BLaER1 (cell line): ENCODE data around the gene GSK3B.

ENCODE experiments used
- H3K27ac ChIP-seq: shearing (Covaris generic); formaldehyde crosslinking; 2 replicates; pipeline ENCODE4 v1.8.1; 2022
- H3K27me3 ChIP-seq: shearing (Covaris generic); formaldehyde crosslinking; 2 replicates; pipeline ENCODE4 v1.8.1; 2022
- H3K36me3 ChIP-seq: shearing (Covaris generic); formaldehyde crosslinking; 2 replicates; pipeline ENCODE4 v1.8.1; 2022
- H3K4me1 ChIP-seq: shearing (Covaris generic); formaldehyde crosslinking; 2 replicates; pipeline ENCODE4 v1.8.1; 2022
- H3K4me2 ChIP-seq: shearing (Covaris generic); formaldehyde crosslinking; 2 replicates; pipeline ENCODE4 v1.8.1; 2022
- H3K4me3 ChIP-seq: shearing (Covaris generic); formaldehyde crosslinking; 2 replicates; pipeline ENCODE4 v1.8.1; 2022
- H3K9ac ChIP-seq: shearing (Covaris generic); formaldehyde crosslinking; 2 replicates; pipeline ENCODE4 v1.8.1; 2022
- H3K9me3 ChIP-seq: shearing (Covaris generic); formaldehyde crosslinking; 2 replicates; pipeline ENCODE4 v1.8.1; 2022
- H4K20me1 ChIP-seq: shearing (Covaris generic); formaldehyde crosslinking; 2 replicates; pipeline ENCODE4 v1.8.1; 2022
- Cebpa-rat ChIP-seq: shearing (Covaris generic); IDR thresholded peaks from 2 replicates; pipeline ENCODE4 v1.8.1; 2022

The GSK3B gene

DNA sequence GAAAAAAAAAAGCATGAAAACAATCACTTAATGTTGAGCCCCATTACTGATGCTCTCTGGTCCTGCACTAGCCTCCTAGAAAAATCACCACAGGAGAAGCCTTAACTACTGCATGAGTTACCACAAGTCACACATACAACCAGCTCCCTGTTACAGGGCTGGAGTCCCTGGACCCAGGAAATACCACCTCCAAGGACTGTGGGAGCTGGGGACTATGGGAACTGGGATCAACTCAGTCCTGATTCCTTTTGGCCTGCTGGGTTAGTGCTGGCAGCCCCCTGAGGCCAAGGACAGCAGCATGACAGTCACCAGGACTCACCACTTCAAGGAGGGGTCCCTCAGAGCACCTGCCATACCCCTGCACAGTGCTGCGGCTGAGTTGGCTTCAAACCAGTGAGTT, 311.8 kb downstream of the GSK3B start:
- no peak overlapping the region for H3K9ac ChIP-seq
- H3K9me3 ChIP-seq: no peaks in the 10 kb centered on the region
- TF ChIP-seq Cebpa-rat: no peak
- H3K4me1 ChIP-seq: no peaks in the 10 kb centered on the region
- H3K27ac ChIP-seq: no peak overlapping the region
- H4K20me1 ChIP-seq: no peaks in the 10 kb centered on the region
- no peaks in the 10 kb centered on the region for H3K36me3 ChIP-seq
- no peak overlapping the region for H3K4me2 ChIP-seq
- H3K4me3 ChIP-seq: no peak overlapping the region
- no peaks in the 10 kb centered on the region for H3K27me3 ChIP-seq

DNA sequence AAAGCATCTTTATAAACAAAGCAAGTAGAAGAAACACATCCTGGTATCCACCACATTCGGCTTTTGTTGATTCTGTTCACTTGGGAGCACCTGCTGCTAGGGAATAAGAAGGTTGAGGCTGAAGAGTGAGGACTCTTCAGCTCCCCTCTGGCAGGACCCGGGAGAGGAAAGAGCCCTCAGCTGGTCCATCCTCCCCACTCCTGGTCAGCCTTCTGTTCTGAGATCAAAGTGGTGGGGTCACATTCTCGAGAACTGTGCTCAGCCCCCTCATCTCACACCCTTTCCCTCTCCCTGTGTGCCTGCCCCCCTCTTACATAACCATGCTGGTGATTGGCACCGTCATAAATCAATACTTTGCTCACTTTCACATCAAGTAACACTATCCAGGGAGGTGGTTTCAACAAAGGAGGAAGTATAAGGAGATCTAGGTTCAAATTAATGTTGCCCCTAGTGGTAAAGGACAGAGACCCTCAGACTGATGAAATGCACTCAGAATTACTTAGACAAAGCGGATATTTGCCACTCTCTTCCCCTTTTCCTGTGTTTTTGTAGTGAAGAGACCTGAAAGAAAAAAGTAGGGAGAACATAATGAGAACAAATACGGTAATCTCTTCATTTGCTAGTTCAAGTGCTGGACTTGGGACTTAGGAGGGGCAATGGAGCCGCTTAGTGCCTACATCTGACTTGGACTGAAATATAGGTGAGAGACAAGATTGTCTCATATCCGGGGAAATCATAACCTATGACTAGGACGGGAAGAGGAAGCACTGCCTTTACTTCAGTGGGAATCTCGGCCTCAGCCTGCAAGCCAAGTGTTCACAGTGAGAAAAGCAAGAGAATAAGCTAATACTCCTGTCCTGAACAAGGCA, 312.7 kb downstream of the GSK3B start, which contains the start of gene NR1I2:
Gene NR1I2 (plus strand): TSS at position 772 of the 869 bp plus-strand sequence.
- H3K4me1 ChIP-seq: no peaks in the 10 kb centered on the region
- H3K9me3 ChIP-seq: 0 out of 2 replicates have a peak, but pooled peaks cover 2% of the 10 kb centered on the region
- no peak within 1 kb of the TSS for H3K4me2 ChIP-seq
- H3K27ac ChIP-seq: no peak within 1 kb of the TSS
- H3K4me3 ChIP-seq: no peak within 1 kb of the TSS
- H3K9ac ChIP-seq: no peak within 1 kb of the TSS
- no peaks in the 10 kb centered on the region for H3K36me3 ChIP-seq
- no peaks in the 10 kb centered on the region for H4K20me1 ChIP-seq
- H3K27me3 ChIP-seq: no peaks in the 10 kb centered on the region
- no peak for TF ChIP-seq Cebpa-rat

DNA sequence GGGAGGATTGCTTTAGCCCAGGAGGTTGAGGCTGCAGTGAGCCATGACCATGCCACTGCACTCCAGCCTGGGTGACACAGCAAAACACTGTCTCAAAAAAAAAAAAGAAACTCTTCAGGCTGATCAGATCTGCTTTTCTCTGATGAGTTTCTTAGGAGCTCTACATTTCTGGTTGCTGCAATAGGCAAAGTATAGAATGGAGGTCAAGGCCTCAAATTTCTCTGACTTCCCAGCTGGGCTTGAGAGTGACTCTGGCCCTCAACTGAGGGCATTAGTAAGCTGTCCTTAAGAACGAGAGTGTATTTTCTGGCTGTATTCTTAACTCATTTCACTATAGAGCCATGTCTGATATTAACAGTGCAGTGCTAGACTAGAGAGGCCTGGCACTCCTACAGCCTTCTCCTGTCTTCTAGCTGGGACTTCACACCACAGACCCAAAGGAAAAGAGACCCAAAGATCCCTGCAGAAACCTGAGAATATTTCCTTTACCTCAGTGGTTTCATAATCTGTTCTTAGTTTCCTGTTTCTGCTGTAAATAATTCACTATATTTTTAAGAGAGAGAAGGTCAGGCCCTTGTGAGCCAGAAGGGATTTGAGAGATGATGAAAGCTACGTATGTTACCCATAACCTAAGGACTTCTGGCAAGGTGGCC, 314.4 kb downstream of the GSK3B start:
- H3K4me1 ChIP-seq: no peaks in the 10 kb centered on the region
- TF ChIP-seq Cebpa-rat: no peak
- H3K9ac ChIP-seq: no peak overlapping the region
- H3K36me3 ChIP-seq: no peaks in the 10 kb centered on the region
- H3K27ac ChIP-seq: no peak overlapping the region
- 0 out of 2 replicates have a peak, but pooled peaks cover 6% of the 10 kb centered on the region for H3K9me3 ChIP-seq
- H3K4me3 ChIP-seq: no peak overlapping the region
- no peaks in the 10 kb centered on the region for H3K27me3 ChIP-seq
- no peaks in the 10 kb centered on the region for H4K20me1 ChIP-seq
- no peak overlapping the region for H3K4me2 ChIP-seq

DNA sequence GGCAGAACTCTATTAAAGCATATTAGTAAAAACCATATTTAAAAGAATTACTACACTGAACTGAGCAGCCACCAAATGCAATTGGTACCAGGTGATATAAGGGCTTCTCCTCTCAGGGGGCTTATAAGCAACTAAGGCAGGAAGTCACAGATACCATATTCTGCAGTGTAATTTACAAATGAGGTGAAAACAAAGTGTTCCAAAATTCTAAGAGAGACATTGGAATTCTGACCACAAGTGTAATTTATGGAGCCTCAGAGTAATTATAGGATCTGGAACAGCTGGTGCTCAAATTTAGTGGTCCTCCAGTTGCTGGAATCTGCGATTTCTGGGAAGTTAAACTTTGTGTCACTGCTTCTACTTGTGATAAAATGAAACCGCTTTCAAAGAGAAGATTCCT, 315.4 kb downstream of the GSK3B start:
- TF ChIP-seq Cebpa-rat: no peak

DNA sequence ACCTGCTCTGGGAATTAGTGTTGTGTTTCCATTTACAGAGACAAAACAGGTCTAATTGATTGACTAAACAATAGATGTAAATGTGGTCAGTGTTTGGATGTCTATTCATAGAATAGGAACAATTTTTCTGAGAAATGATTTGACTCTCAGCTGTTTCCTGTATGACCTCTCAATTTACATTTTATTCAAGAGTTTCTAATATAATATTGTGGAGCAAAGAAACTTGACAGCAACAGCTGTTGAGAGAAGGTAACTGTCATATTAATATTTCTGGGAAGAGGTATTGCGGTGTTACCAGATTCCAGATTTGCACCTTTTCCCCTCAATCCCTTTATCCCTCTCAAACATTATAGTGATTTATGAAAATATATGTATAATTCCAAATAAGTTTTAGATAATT, 316.1 kb downstream of the GSK3B start:
- no peak overlapping the region for H3K9ac ChIP-seq
- H3K4me3 ChIP-seq: no peak overlapping the region
- H3K27ac ChIP-seq: no peak overlapping the region
- no peaks in the 10 kb centered on the region for H3K4me1 ChIP-seq
- no peak overlapping the region for H3K4me2 ChIP-seq
- TF ChIP-seq Cebpa-rat: no peak
- H3K9me3 ChIP-seq: 0 out of 2 replicates have a peak, but pooled peaks cover 6% of the 10 kb centered on the region
- H3K27me3 ChIP-seq: no peaks in the 10 kb centered on the region
- no peaks in the 10 kb centered on the region for H4K20me1 ChIP-seq
- H3K36me3 ChIP-seq: no peaks in the 10 kb centered on the region

More for the DNA sequence above, 315.4 kb downstream of the GSK3B start:
- Histone ChIP-seq H3K9me3 (0 out of 2 replicates have a peak, but pooled peaks cover 6% of the 10 kb centered on the region), H3K9ac (no peak overlapping the region), H3K36me3 (no peaks in the 10 kb centered on the region), H3K4me1 (no peaks in the 10 kb centered on the region), H3K27me3 (no peaks in the 10 kb centered on the region), H3K27ac (no peak overlapping the region), H4K20me1 (no peaks in the 10 kb centered on the region), H3K4me3 (no peak overlapping the region), H3K4me2 (no peak overlapping the region)

DNA sequence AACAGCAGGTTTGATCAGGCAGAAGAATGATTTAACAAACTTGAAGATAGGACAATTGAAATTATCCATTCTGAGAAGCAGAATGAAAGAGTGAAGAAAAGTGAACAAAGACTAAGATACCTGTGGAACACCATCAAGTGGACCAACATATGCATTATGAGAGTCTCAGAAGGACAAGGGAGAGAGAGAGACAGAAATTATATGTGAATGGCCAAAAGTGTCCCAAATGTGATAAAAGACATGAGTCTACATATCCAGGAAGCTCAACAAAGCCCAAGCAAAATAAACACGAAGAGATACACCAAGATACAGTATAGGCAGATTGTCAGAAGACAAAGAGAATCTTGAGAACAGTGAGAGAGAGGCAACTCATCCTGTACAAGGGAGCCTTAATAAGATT, 317.9 kb downstream of the GSK3B start:
- no peak overlapping the region for H3K9ac ChIP-seq
- no peak for TF ChIP-seq Cebpa-rat
- no peak overlapping the region for H3K27ac ChIP-seq

DNA sequence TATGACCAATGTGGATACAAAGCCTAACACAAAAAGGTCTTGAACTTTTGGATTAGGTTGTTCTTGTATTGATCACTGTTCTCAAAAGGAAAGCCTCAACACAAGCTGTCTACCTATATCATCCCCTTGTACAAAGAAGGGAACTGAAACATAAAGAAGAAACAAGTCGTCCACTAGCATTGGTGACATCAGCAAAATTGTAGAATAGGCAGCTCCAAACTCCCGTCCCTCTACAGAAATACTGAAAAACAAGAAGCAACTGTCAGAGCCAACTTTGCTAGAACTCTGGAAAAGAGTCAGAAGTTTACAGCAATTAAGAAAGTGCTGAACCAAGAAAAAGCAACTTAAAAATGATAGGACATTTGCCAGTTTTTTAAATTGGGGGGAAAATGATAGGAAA, 319.8 kb downstream of the GSK3B start:
- H3K4me2 ChIP-seq: no peak overlapping the region
- H3K9ac ChIP-seq: no peak overlapping the region
- no peak for TF ChIP-seq Cebpa-rat
- no peak overlapping the region for H3K4me3 ChIP-seq
- no peak overlapping the region for H3K27ac ChIP-seq
- H3K9me3 ChIP-seq: 0 out of 2 replicates have a peak, but pooled peaks cover 6% of the 10 kb centered on the region
- H3K27me3 ChIP-seq: no peaks in the 10 kb centered on the region
- no peaks in the 10 kb centered on the region for H4K20me1 ChIP-seq
- H3K4me1 ChIP-seq: no peaks in the 10 kb centered on the region
- H3K36me3 ChIP-seq: no peaks in the 10 kb centered on the region

More for the DNA sequence above, 317.9 kb downstream of the GSK3B start:
- H3K4me2 ChIP-seq: no peak overlapping the region
- H3K9me3 ChIP-seq: 0 out of 2 replicates have a peak, but pooled peaks cover 6% of the 10 kb centered on the region
- H3K4me1 ChIP-seq: no peaks in the 10 kb centered on the region
- H4K20me1 ChIP-seq: no peaks in the 10 kb centered on the region
- no peak overlapping the region for H3K4me3 ChIP-seq
- H3K27me3 ChIP-seq: no peaks in the 10 kb centered on the region
- H3K36me3 ChIP-seq: no peaks in the 10 kb centered on the region
